Right atrium auricular region (tissue), 2 donors: ENCODE measurements around the gene CNGA3. TPM values are rescaled to one million over a fixed set of nuclear protein-coding genes. Genes with fewer than 3 reads are reported as not detected.
"Not testable (repeated sequence)": the region's sequence is repeated elsewhere in the genome, so short reads cannot be mapped to it uniquely, and the experiment has no call there.

Experiments
- DNase-seq: peaks from one replicate; pipeline ENCODE4 v3.0.0-alpha.2; 2019; ENCODE audit warnings: low spot score
- H3K27ac ChIP-seq, 2 donors: fragments of 200-600 bp; sonication (generic); 1 replicate in 1 of 2; 2 replicates in 1 of 2; pipeline ENCODE4 v1.5.1; 2016 to 2019
- H3K27me3 ChIP-seq, 2 donors: fragments of 200-600 bp; sonication (generic); one replicate each; pipeline versions ENCODE4 v1.5.1 to v1.6.0; 2017 to 2019
- H3K36me3 ChIP-seq: fragments of 200-600 bp; sonication (generic); one replicate; pipeline ENCODE4 v1.5.1; 2016
- H3K4me1 ChIP-seq, 2 donors: fragments of 200-600 bp; sonication (generic); one replicate each; pipeline versions ENCODE4 v1.5.1 to v1.6.0; 2017 to 2019
- H3K4me3 ChIP-seq, 2 donors: fragments of 200-600 bp; sonication (generic); 1 replicate in 1 of 2; 2 replicates in 1 of 2; pipeline ENCODE4 v1.5.1; 2017 to 2019; ENCODE audit warnings: mild to moderate bottlenecking in 1 of 2, moderate library complexity in 1 of 2
- H3K9me3 ChIP-seq, 2 donors: fragments of 200-600 bp; sonication (generic); one replicate each; pipeline ENCODE4 v1.5.1; 2019
- total RNA-seq, 2 donors: library from RNA; depleted of rRNA; stranded (reverse); fragments of >200 nt; gene quantifications; one replicate each; pipeline ENCODE4 v1.1.0, GENCODE V29; 2016
- TF ChIP-seq, protein P1 (sequence below), 2 donors: fragments of 200-600 bp; sonication (generic); IDR thresholded peaks; one replicate each; pipeline ENCODE4 v1.5.1; 2019; ENCODE audit warnings: antibody characterized with exemption in 2 of 2

Gene CNGA3
- total RNA-seq, 2 donors from 2014 or later, result not detected

DNA sequence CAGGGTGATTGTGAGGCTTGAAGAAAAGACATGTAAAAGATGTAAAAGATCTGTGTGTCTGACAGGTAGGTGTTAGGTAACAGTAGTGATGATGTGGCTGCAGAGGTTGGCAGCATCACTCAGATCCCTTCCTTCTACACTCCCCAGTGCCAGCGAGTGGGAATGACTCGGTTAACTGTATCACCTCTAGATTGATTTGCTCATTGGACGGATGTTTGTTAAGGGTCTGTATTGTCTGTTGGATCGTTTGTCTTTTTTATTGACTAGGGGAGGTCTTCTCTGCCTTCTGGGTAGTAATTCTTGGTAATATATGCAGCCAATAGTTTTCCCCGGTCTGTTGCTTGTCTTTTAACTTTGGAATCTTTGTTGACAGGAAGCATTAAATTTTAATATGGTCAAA lies 44.8 kb upstream of the CNGA3 start:
- Histone ChIP-seq H3K4me3 (no peak overlapping the region), H3K4me1 (no peaks in the 10 kb centered on the region), H3K27ac (no peak overlapping the region), H3K36me3 (no peaks in the 10 kb centered on the region), H3K27me3 (no peaks in the 10 kb centered on the region), H3K9me3 (no peaks in the 10 kb centered on the region)
- TF ChIP-seq, protein P1, sequence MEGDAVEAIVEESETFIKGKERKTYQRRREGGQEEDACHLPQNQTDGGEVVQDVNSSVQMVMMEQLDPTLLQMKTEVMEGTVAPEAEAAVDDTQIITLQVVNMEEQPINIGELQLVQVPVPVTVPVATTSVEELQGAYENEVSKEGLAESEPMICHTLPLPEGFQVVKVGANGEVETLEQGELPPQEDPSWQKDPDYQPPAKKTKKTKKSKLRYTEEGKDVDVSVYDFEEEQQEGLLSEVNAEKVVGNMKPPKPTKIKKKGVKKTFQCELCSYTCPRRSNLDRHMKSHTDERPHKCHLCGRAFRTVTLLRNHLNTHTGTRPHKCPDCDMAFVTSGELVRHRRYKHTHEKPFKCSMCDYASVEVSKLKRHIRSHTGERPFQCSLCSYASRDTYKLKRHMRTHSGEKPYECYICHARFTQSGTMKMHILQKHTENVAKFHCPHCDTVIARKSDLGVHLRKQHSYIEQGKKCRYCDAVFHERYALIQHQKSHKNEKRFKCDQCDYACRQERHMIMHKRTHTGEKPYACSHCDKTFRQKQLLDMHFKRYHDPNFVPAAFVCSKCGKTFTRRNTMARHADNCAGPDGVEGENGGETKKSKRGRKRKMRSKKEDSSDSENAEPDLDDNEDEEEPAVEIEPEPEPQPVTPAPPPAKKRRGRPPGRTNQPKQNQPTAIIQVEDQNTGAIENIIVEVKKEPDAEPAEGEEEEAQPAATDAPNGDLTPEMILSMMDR (IDR thresholded peaks at IDR 0.05), result no peak
- no peak for DNase-seq

DNA sequence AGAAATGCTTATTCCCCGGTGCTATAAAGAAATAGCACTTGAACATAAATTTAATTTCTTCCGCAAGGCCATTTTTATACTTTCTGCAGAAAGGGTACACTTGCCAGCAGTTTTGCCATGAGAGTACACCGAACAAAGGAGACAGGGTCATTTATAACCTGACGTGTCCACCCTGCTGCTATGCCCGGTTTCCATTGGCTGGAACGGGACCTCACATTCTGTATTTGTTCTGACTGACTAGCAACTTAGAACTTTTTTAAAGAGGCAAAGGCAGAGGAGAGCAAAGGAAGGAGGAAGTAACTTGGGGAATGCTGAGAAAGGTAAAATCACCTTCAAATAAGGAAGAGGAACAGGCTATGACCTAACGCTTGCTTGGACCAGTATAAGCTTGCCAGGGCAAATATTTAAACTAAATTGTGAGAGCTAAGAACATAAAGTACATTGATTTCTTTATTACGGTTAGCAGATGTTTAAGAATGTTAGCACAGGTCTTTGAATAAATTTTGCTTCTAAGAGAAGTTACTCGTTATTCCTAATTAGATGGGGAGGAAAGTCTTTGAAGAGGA lies 39.0 kb upstream of the CNGA3 start:
- not testable (repeated sequence) for H3K4me3 ChIP-seq, H3K9me3 ChIP-seq, H3K4me1 ChIP-seq, H3K27ac ChIP-seq, H3K36me3 ChIP-seq, H3K27me3 ChIP-seq, DNase-seq

DNA sequence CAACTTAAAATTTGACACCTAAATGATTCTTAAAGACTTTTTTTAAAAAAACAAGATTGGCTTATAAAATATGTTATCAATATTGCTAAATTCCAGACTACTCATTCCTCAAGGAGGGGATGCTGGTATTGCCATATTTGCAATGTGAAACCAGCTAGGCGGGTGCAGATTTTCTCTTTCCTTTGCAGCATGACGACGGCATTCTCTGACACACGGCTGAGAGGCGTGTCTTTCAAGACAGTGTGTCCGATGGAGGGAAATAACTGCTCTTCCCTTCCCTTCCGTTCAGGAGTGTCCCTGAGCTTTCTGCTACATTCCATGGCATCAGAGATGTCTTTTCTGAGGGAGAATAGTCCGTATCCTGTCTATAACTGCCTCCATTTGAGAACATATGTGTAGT lies 38.2 kb upstream of the CNGA3 start:
- TF ChIP-seq, protein P1 (IDR thresholded peaks at IDR 0.05), result no peak
- H3K9me3 ChIP-seq, result no peaks in the 10 kb centered on the region
- H3K27ac ChIP-seq, result no peak overlapping the region
- no peaks in the 10 kb centered on the region for H3K4me1 ChIP-seq
- no peak for DNase-seq
- no peak overlapping the region for H3K4me3 ChIP-seq
- no peaks in the 10 kb centered on the region for H3K36me3 ChIP-seq
- H3K27me3 ChIP-seq, result no peaks in the 10 kb centered on the region

DNA sequence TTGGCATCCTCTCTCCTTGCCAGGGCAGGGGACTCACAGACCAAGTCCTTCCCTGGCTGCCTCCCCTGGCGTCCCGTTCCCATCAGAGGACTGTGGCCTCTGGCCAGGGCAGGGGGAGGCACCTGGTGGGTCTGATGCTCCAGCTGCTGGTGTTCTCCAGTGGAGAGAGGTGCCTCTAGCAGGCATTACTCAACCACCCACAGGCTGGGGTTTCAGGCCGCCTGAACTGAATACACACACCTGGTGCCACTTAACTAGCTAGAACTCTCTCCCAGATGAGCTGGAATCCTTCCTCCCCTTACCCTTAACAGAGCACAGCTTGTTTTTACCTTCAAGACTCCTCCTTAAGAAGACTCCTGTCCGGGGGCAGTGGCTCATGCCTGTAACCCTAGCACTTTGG lies 37.7 kb upstream of the CNGA3 start:
- no peaks in the 10 kb centered on the region for H3K27me3 ChIP-seq
- no peaks in the 10 kb centered on the region for H3K36me3 ChIP-seq
- no peak for DNase-seq
- no peaks in the 10 kb centered on the region for H3K9me3 ChIP-seq
- H3K4me1 ChIP-seq, result no peaks in the 10 kb centered on the region
- no peak overlapping the region for H3K27ac ChIP-seq
- TF ChIP-seq, protein P1 (IDR thresholded peaks at IDR 0.05), result no peak
- H3K4me3 ChIP-seq, result no peak overlapping the region

DNA sequence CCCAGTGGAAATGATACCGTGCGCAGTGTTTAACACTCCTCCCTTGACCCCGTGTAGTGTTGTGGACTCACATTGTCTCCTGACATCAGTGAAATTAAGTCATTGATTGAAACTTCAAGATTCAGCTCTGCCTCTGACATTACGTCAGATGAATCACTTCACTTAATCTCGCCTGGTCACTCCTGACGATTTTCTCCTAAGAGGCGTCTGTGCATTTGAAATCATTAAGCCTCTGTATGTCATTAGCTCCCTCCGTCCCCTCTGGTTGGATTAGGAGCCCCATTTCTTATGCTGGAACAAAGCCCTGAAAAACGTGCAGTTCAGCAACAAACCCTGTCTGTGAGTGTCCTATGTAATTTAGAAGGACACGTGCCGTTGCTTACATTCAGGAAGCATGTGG lies 36.7 kb upstream of the CNGA3 start:
- Histone ChIP-seq H3K36me3 (no peaks in the 10 kb centered on the region), H3K4me3 (no peak overlapping the region), H3K27me3 (no peaks in the 10 kb centered on the region), H3K4me1 (no peaks in the 10 kb centered on the region), H3K27ac (no peak overlapping the region), H3K9me3 (no peaks in the 10 kb centered on the region)
- TF ChIP-seq, protein P1 (IDR thresholded peaks at IDR 0.05), result no peak
- no peak for DNase-seq

DNA sequence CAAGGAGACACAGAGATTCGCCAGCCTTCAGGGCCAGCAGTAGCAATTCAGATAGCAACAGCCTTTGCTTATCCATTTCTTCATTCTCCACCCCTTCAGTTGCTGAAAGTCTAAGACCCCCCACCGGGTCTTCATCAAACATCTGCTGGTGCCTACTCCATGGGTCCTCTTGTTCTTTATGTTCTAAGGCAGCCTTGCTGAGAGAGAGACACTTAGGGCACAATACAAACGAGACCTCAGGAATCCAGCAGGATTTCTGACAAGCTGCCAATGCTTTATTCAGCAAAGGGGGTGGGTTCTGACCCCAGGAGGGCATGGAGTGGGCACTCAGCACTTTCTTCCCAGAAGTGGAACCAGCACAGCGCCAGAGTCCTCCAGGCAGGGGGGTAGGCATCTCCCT lies 36.2 kb upstream of the CNGA3 start:
- DNase-seq, result no peak
- Histone ChIP-seq H3K9me3 (no peaks in the 10 kb centered on the region), H3K4me1 (no peaks in the 10 kb centered on the region), H3K27me3 (no peaks in the 10 kb centered on the region), H3K27ac (no peak overlapping the region), H3K4me3 (no peak overlapping the region), H3K36me3 (no peaks in the 10 kb centered on the region)
- TF ChIP-seq, protein P1 (IDR thresholded peaks at IDR 0.05), result no peak
